ENCODE results near the gene SEPHS2.
"Not testable (repeated sequence)": the region's sequence is repeated elsewhere in the genome, so short reads cannot be mapped to it uniquely, and the experiment has no call there.

The SEPHS2 gene

DNA sequence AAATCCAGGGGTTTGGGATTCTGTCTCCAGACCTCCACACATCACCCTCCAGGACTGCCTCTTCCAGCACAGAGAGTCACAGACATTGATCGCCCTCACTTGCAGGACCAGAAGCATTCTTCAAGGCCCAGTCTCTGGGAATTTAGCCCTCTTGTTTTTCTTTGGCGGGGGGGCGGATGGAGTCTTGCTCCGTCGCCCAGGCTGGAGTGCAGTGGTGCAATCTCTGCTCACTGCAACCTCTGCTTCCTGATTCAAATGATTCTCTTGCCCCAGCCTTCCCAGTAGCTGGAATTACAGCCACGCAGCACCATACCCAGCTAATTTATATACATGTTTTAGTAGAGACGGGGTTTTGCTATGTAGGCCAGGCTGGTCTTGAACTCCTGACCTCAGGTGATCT, 18.4 kb upstream of the SEPHS2 start:
- no peak for DNase-seq

DNA sequence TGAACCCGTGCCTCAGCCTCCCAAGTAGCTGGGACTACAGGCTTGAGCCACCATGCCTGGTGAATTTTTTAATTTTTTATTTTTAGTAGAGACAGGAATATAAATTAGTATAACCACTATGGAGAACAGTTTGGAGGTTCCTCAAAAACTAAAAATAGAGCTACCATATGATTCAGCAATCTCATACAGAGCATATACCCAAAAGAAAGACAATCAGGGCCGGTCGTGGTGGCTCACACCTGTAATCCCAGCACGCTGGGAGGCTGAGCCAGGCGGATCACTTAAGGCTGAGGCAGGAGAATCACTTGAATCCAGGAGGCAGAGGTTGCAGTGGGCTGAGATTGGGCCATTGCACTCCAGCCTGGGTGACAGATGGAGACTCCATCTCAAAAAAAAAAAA, 15.8 kb upstream of the SEPHS2 start:
- not testable (repeated sequence) for DNase-seq

GRCh38 chr16:30459456-30459855, 13.8 kb upstream of the SEPHS2 start:
- DNase-seq, result no peak

DNA sequence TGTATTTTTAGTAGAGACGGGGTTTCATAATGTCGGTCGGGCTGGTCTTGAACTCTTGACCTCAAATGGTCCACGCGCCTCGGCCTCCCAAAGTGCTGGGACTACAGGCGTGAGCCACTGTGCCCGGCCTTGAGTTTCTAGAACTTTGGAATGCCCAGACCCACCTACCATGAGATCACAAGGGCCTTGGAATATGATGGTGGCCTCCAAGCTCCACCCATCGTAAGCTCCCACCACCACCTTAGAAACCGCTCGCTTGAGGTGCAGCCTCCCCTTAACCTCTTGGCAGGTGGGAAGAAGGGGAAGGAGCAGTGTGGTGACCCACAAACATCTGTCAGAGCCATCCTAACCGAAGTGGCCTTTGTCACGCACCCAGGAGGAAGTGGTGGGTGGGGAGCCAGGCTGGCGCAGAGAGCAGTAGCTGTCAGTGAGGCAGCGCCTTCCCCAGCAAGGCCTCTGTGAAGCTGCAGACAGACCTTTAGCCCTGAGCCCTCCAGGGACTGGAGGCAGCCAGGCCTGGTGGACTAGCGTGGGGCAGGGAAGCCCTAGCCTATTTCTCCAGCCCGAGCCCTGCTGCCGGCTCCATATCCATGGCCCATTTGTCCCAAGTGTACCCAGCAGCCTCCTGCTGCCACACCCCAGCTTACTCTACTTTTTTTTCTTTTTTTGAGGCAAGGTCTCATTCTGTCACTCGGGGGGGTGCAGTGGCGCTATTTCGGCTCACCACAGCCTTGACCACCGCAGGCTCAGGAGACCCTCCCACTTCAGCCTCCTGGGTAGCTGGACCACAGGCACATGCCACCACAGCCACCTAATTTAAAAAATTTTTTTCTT, 13.1 kb upstream of the SEPHS2 start:
- peak; percentile 76 to 79 for DNase-seq

DNA sequence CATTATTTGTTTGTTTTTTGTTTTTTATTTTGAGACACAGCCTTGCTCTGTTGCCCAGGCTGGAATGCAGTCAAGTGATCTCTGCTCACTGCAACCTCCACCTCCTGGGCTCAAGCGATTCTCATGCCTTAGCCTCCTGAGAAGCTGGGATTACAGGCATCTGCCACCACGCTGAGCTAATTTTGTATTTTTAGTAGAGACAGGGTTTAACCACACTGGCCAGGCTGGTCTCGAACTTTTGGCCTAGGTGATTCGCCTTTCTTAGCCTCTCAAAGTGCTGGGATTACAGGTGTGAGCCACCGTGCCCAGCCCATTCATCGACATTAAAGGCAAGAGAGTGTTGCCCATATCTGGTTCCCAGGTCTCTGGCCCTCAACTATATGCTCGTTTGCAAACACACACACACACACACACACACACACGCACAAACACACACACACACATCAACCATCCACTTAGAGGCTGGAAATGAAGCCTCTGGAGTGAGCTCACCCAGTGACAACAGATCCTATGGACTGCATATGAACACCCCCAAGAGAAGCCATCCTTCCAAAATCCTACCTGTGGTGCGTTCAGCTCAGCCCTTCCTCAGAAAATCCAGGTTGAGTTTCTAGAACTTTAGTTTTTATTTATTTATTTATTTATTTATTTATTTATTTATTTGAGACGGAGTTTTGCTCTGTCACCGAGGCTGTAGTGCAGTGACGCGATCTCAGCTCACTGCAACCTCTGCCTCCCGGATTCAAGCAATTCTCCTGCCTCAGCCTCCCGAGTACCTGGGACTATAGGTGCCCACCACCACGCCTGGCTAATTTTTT, 12.3 kb upstream of the SEPHS2 start:
- DNase-seq, result no peak

DNA sequence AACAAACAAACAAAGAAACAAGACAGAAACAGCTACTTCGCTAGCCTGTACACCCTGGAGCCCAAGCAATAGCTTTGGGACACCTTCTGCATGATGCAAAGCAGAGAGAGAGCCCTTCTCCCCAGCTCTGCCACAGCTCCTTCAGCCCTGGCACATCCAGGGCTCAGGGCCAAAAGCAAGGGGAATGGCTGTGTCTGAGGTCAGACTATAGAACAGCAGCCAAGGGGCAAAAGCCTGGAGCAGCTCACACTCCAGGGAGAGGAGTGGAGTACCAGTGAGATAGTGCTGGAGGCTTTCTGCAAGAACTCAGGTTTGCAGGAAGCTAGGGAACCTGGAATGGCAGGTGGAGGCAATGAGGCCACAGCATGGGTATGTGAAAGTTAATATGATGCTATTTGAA, 11.6 kb upstream of the SEPHS2 start:
- no peak for DNase-seq

DNA sequence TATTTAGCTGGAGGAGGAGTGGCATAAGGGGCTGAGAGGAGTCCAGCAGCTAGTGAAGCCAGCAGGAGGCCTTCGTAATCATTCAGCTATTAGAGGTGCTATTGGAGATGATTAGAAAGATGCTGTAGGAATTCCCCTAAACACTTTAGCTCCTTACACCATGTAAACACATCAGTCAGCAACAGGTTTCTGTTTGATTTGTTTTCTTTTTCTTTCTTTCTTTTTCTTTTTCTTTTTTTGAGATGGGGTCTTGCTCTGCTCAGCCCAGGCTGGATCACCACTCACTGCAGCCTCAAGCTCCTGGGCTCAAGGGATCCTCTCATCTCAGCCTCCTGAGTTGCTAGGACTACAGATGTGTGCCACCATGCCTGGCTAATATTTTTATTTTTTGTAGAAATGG, 10.6 kb upstream of the SEPHS2 start:
- DNase-seq, result no peak

- DNase-seq, result not testable (repeated sequence)
These were observed 7.3 kb upstream of the SEPHS2 start for GRCh38 chr16:30452709-30453580.

GRCh38 chr16:30449116-30449435, 3.4 kb upstream of the SEPHS2 start:
- DNase-seq, result no peak

- no peak for DNase-seq
These were observed 2.0 kb upstream of the SEPHS2 start for GRCh38 chr16:30447512-30448226.

GRCh38 chr16:30446203-30446595, 525 bp upstream of the SEPHS2 start:
- DNase-seq, result no peak

GRCh38 chr16:30445149-30445407, 596 bp downstream of the SEPHS2 start:
- DNase-seq, result no peak

- no peak for DNase-seq
These were observed 1.2 kb downstream of the SEPHS2 start for GRCh38 chr16:30444231-30445148.

- DNase-seq, result no peak
These were observed 2.0 kb downstream of the SEPHS2 start for GRCh38 chr16:30443631-30444030.

DNA sequence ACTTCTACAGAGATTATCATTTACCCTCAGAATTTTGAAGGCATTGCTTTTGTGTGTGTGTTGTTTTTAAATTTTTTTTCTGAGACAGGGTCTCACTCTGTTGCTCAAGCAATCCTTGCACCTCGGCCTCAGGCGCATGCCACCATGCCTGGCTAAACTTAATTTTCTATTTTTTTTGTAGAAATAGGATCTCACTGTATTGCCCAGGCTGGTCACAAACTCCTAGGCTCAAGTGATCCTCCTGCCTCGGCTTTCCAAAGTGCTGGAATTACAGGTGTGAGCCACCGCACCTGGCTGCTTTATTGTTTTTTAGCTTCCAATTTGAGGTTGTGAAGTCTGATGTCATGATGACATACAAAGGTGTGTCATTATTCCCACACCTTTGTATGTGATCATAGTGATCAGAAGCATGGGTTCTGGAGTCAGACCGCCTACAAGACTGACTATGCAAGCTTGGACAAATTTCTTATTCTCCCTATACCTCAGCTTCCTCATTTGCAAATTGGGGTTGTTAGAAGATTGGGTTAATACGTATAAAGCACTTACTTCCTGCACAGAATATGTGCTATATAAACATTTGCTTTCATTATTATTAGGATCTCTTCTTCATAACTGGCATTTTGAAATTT, 5.8 kb downstream of the SEPHS2 start:
- no peak for DNase-seq

- DNase-seq, result no peak
These were observed 6.8 kb downstream of the SEPHS2 start for GRCh38 chr16:30438835-30439234.

GRCh38 chr16:30437511-30438046, 8.1 kb downstream of the SEPHS2 start:
- DNase-seq, result no peak

- DNase-seq, result no peak
These were observed 10.8 kb downstream of the SEPHS2 start for GRCh38 chr16:30434852-30435251.

GRCh38 chr16:30430428-30430970, 15.2 kb downstream of the SEPHS2 start:
- no peak for DNase-seq

DNA sequence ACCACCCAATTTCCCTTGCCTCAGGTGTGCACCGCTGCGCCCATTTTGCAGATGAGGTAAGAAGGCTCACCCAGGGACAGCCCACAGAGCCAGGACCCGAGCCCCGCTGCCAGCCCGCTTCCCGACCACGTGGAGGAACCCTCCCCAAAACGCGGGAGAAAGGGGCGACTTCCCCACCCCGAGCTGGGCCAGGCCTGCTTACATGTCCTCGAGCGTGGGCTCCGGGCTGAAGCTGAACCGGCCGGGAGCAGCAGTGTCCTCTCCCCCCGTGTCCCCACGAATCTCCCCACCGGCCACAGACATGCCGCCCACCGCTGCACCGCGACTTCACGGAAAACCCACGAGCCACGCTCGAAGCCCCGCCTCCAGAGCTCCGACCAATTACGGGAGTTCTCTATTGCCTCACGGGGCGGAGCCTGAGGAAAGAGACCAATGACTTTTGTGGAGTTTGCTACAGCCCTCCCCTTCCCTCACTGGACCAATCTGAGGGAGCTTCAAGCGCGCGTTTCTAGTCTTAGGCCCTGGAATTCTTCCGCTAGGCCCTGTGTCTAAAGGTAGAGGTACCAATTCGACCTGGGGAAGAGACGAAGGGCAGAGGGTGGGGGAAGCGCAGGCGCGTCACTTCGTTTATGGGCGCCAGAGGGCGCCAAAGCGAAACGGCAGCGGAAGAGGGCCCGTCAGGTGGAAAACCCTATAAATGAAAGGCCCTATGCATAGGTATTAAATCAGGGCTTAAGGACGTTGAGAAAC, 15.8 kb downstream of the SEPHS2 start, which contains the start of gene DCTPP1:
Gene DCTPP1 (minus strand): TSS at position 353 of the 750 bp plus-strand sequence. CDS start 50 bp downstream, at position 303.
- peak; percentile 98 to 99 for DNase-seq

Measured in CD4-positive, alpha-beta T cell treated with Interleukin-1 beta for 1 hour (primary cell).